ENCODE data around the gene RIPPLY2. TPM values are rescaled to one million over a fixed set of nuclear protein-coding genes. Genes with fewer than 3 reads are reported as not detected.

RIPPLY2 gene
- total RNA-seq, 1 donor from 2014 or later = not detected

- H3K27ac Mint-ChIP-seq (ENCODE audit: unreplicated experiment) = no peak overlapping the region
- no peaks in the 10 kb centered on the region for H3K27me3 Mint-ChIP-seq (ENCODE audit: unreplicated experiment)
These were observed 20.7 kb downstream of the RIPPLY2 start for GRCh38 chr6:83873869-83874268.

GRCh38 chr6:83875843-83876242 lies 22.7 kb downstream of the RIPPLY2 start:
- no peaks in the 10 kb centered on the region for H3K9me3 Mint-ChIP-seq (ENCODE audit: unreplicated experiment)
- TF ChIP-seq CTCF (IDR thresholded peaks at IDR 0.05; ENCODE audit: unreplicated experiment) = no peak
- H3K4me1 Mint-ChIP-seq (ENCODE audit: unreplicated experiment) = peaks cover 6% of the 10 kb centered on the region
- H3K27ac Mint-ChIP-seq (ENCODE audit: unreplicated experiment) = no peak overlapping the region
- no peak overlapping the region for H3K4me3 Mint-ChIP-seq (ENCODE audit: unreplicated experiment)
- DNase-seq (ENCODE audit: low spot score) = no peak
- no peaks in the 10 kb centered on the region for H3K36me3 Mint-ChIP-seq (ENCODE audit: low read depth, unreplicated experiment)
- peaks cover 2% of the 10 kb centered on the region for H3K27me3 Mint-ChIP-seq (ENCODE audit: unreplicated experiment)

More at GRCh38 chr6:83873869-83874268, 20.7 kb downstream of the RIPPLY2 start:
- Mint-ChIP-seq H3K4me3 (ENCODE audit: unreplicated experiment) (no peak overlapping the region), H3K4me1 (ENCODE audit: unreplicated experiment) (peaks cover 6% of the 10 kb centered on the region), H3K9me3 (ENCODE audit: unreplicated experiment) (no peaks in the 10 kb centered on the region), H3K36me3 (ENCODE audit: low read depth, unreplicated experiment) (no peaks in the 10 kb centered on the region)
- DNase-seq (ENCODE audit: low spot score) = no peak
- no peak for TF ChIP-seq CTCF (IDR thresholded peaks at IDR 0.05; ENCODE audit: unreplicated experiment)

- TF ChIP-seq CTCF (IDR thresholded peaks at IDR 0.05; ENCODE audit: unreplicated experiment) = no peak
- Mint-ChIP-seq H3K4me1 (ENCODE audit: unreplicated experiment) (peaks cover 2% of the 10 kb centered on the region), H3K27ac (ENCODE audit: unreplicated experiment) (no peak overlapping the region), H3K4me3 (ENCODE audit: unreplicated experiment) (no peak overlapping the region), H3K9me3 (ENCODE audit: unreplicated experiment) (no peaks in the 10 kb centered on the region), H3K27me3 (ENCODE audit: unreplicated experiment) (peaks cover 2% of the 10 kb centered on the region), H3K36me3 (ENCODE audit: low read depth, unreplicated experiment) (no peaks in the 10 kb centered on the region)
- no peak for DNase-seq (ENCODE audit: low spot score)
These were observed 25.9 kb downstream of the RIPPLY2 start for GRCh38 chr6:83878902-83879644.

GRCh38 chr6:83879746-83880145 lies 26.6 kb downstream of the RIPPLY2 start:
- Mint-ChIP-seq H3K27me3 (ENCODE audit: unreplicated experiment) (peaks cover 2% of the 10 kb centered on the region), H3K4me3 (ENCODE audit: unreplicated experiment) (no peak overlapping the region), H3K4me1 (ENCODE audit: unreplicated experiment) (no peaks in the 10 kb centered on the region), H3K9me3 (ENCODE audit: unreplicated experiment) (no peaks in the 10 kb centered on the region), H3K36me3 (ENCODE audit: low read depth, unreplicated experiment) (no peaks in the 10 kb centered on the region), H3K27ac (ENCODE audit: unreplicated experiment) (no peak overlapping the region)
- no peak for TF ChIP-seq CTCF (IDR thresholded peaks at IDR 0.05; ENCODE audit: unreplicated experiment)
- DNase-seq (ENCODE audit: low spot score) = no peak

GRCh38 chr6:83883240-83883639 lies 30.1 kb downstream of the RIPPLY2 start:
- Mint-ChIP-seq H3K4me3 (ENCODE audit: unreplicated experiment) (no peak overlapping the region), H3K9me3 (ENCODE audit: unreplicated experiment) (no peaks in the 10 kb centered on the region), H3K27me3 (ENCODE audit: unreplicated experiment) (peaks cover 2% of the 10 kb centered on the region), H3K27ac (ENCODE audit: unreplicated experiment) (no peak overlapping the region), H3K36me3 (ENCODE audit: low read depth, unreplicated experiment) (no peaks in the 10 kb centered on the region), H3K4me1 (ENCODE audit: unreplicated experiment) (no peaks in the 10 kb centered on the region)
- DNase-seq (ENCODE audit: low spot score) = no peak
- TF ChIP-seq CTCF (IDR thresholded peaks at IDR 0.05; ENCODE audit: unreplicated experiment) = no peak

All from endothelial cell (in vitro differentiated cells).